OCI-LY1 (cell line): ENCODE measurements around the gene FOXL3.

Experiments used
- H2AFZ ChIP-seq: fragments of 200-600 bp; sonication (generic), shearing (Covaris generic); 2 replicates; pipeline ENCODE4 v1.6.0; 2014; ENCODE audit warnings: antibody characterized with exemption, mild to moderate bottlenecking, low read length
- H3F3A ChIP-seq: fragments of 200-600 bp; sonication (generic), shearing (Covaris generic); 2 replicates; pipeline ENCODE4 v1.6.0; 2014; ENCODE audit warnings: mild to moderate bottlenecking, antibody characterized with exemption, low read length, moderate library complexity; ENCODE audit not compliant: insufficient read depth
- H3K27ac ChIP-seq: fragments of 200-600 bp; sonication (generic); 2 replicates; pipeline ENCODE4 v1.5.1; 2014; ENCODE audit warnings: low read length, mixed run types, mild to moderate bottlenecking, low read depth; ENCODE audit not compliant: poor library complexity, severe bottlenecking
- H3K27me3 ChIP-seq: fragments of 200-600 bp; sonication (generic); 2 replicates; pipeline ENCODE4 v1.6.0; 2014; ENCODE audit warnings: antibody characterized with exemption, mild to moderate bottlenecking, low read length, moderate library complexity; ENCODE audit not compliant: insufficient read depth
- H3K36me3 ChIP-seq: fragments of 200-600 bp; sonication (generic); 2 replicates; pipeline ENCODE4 v1.6.1; 2014; ENCODE audit warnings: mild to moderate bottlenecking, antibody characterized with exemption, low read length, moderate library complexity, mixed read lengths; ENCODE audit not compliant: insufficient read depth
- H3K4me1 ChIP-seq: fragments of 200-600 bp; sonication (generic); 2 replicates; pipeline ENCODE4 v1.5.1; 2014; ENCODE audit warnings: mild to moderate bottlenecking, low read length, moderate library complexity; ENCODE audit not compliant: insufficient read depth, severe bottlenecking
- H3K4me2 ChIP-seq: fragments of 200-600 bp; sonication (generic), shearing (Covaris generic); 2 replicates; pipeline ENCODE4 v1.6.1; 2014; ENCODE audit warnings: low read length
- H3K4me3 ChIP-seq: fragments of 200-600 bp; sonication (generic); 2 replicates; pipeline ENCODE4 v1.5.1; 2014; ENCODE audit warnings: low read length, low read depth, mild to moderate bottlenecking, mixed read lengths; ENCODE audit not compliant: poor library complexity, severe bottlenecking
- H3K79me2 ChIP-seq: fragments of 200-600 bp; shearing (Covaris generic); 2 replicates; pipeline ENCODE4 v1.6.1; 2016; ENCODE audit warnings: mixed run types, low read length, mixed read lengths; ENCODE audit not compliant: insufficient read depth
- H3K9ac ChIP-seq: fragments of 200-600 bp; sonication (generic), shearing (Covaris generic); 2 replicates; pipeline ENCODE4 v1.6.1; 2014; ENCODE audit warnings: mild to moderate bottlenecking, low read length, mixed read lengths
- H3K9me2 ChIP-seq: fragments of 200-600 bp; sonication (generic), shearing (Covaris generic); 2 replicates; pipeline ENCODE4 v1.6.1; 2014; ENCODE audit warnings: low read depth, mild to moderate bottlenecking, low read length, mixed read lengths
- H3K9me3 ChIP-seq: fragments of 200-600 bp; shearing (Covaris generic); 2 replicates; pipeline ENCODE4 v1.6.1; 2014; ENCODE audit warnings: low read length, mixed read lengths
- H4K20me1 ChIP-seq: fragments of 200-600 bp; sonication (generic), shearing (Covaris generic); 2 replicates; pipeline ENCODE4 v1.6.0; 2016; ENCODE audit warnings: mild to moderate bottlenecking, low read length; ENCODE audit not compliant: insufficient read depth
- EZH2 ChIP-seq: fragments of 200-600 bp; sonication (generic), shearing (Covaris generic); IDR thresholded peaks from 2 replicates; pipeline ENCODE4 v1.8.0; 2017; ENCODE audit warnings: borderline replicate concordance, mixed run types, mild to moderate bottlenecking, antibody characterized with exemption, low read length, moderate library complexity, mixed read lengths
- TF ChIP-seq, protein P1 (sequence below): fragments of 200-600 bp; sonication (generic), shearing (Covaris generic); IDR thresholded peaks from 2 replicates; pipeline ENCODE4 v1.5.1; 2017; ENCODE audit warnings: mild to moderate bottlenecking, antibody characterized with exemption, low read length, moderate library complexity, mixed read lengths

Gene FOXL3

DNA sequence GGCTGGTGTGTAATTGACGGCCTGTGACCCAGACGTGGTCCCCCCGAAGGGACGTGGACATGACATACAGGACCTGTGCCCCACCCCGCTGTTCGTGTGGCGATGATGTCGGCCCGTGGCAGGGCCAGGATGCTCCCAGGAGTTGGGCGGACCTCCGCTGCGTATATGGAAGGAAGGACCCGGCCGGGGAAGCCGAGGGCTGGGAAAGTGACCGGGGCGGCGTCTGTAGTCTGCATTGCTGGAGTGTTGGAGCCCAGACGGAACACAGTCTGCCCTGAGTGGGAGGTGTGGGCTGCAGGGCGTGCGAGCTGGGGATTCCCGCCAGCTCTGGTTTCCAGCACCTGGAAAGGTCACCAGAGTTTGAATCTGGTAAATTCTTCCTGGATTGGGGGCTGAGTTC, 45.0 kb upstream of the FOXL3 start:
- H3K9ac ChIP-seq: no peak overlapping the region
- no peaks in the 10 kb centered on the region for H3K9me2 ChIP-seq
- TF ChIP-seq, protein P1, sequence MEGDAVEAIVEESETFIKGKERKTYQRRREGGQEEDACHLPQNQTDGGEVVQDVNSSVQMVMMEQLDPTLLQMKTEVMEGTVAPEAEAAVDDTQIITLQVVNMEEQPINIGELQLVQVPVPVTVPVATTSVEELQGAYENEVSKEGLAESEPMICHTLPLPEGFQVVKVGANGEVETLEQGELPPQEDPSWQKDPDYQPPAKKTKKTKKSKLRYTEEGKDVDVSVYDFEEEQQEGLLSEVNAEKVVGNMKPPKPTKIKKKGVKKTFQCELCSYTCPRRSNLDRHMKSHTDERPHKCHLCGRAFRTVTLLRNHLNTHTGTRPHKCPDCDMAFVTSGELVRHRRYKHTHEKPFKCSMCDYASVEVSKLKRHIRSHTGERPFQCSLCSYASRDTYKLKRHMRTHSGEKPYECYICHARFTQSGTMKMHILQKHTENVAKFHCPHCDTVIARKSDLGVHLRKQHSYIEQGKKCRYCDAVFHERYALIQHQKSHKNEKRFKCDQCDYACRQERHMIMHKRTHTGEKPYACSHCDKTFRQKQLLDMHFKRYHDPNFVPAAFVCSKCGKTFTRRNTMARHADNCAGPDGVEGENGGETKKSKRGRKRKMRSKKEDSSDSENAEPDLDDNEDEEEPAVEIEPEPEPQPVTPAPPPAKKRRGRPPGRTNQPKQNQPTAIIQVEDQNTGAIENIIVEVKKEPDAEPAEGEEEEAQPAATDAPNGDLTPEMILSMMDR: no peak
- TF ChIP-seq EZH2: no peak

DNA sequence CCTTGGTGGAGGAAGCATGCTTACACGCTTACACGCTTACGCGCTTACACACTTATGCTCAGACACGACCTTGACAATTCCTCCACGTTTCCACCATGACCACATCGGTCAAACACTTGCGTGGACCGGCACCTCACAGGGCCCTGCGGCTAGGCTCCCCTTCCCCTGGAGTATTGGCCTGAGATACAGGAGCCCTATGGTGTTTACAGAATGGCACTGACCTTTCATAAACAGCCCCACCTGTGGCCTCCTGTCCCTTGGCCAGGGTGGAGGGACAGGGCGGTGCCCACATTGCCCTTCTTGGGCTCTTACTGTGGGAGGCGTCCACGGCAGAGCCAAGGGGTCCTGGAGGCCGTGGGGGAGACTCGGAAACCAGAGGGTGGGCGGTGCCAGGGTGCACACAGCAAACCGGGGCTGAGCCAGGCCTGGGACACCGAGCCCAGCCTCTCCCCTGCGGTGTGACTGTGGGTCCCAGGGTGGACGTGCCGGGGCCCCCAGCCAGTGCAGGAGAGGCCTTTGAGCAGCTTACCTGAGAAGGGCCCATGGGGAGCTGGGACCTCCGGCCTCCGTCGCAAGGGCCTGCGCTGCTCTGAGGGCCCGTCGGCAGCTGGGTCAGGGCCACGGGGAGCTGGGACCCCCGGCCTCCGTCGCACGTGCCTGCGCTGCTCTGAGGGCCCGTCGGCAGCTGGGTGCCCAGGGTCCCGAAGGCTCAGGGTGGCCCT, 44.2 kb upstream of the FOXL3 start:
- no peaks in the 10 kb centered on the region for H4K20me1 ChIP-seq
- no peaks in the 10 kb centered on the region for H3K9me2 ChIP-seq
- H2AFZ ChIP-seq: no peak overlapping the region
- H3K4me3 ChIP-seq: no peak overlapping the region
- no peaks in the 10 kb centered on the region for H3K36me3 ChIP-seq
- H3K4me2 ChIP-seq: no peak overlapping the region
- no peaks in the 10 kb centered on the region for H3K27me3 ChIP-seq
- H3K9ac ChIP-seq: no peak overlapping the region
- no peaks in the 10 kb centered on the region for H3K4me1 ChIP-seq
- no peak for TF ChIP-seq EZH2
- TF ChIP-seq, protein P1: no peak
- no peaks in the 10 kb centered on the region for H3K79me2 ChIP-seq
- H3K9me3 ChIP-seq: no peaks in the 10 kb centered on the region
- H3K27ac ChIP-seq: no peak overlapping the region
- H3F3A ChIP-seq: no peaks in the 10 kb centered on the region

More for the DNA sequence above, 45.0 kb upstream of the FOXL3 start:
- H3K79me2 ChIP-seq: no peaks in the 10 kb centered on the region
- no peaks in the 10 kb centered on the region for H3K9me3 ChIP-seq
- no peaks in the 10 kb centered on the region for H4K20me1 ChIP-seq
- H3K36me3 ChIP-seq: no peaks in the 10 kb centered on the region
- H3F3A ChIP-seq: no peaks in the 10 kb centered on the region
- no peak overlapping the region for H3K4me2 ChIP-seq
- H3K27me3 ChIP-seq: no peaks in the 10 kb centered on the region
- no peaks in the 10 kb centered on the region for H3K4me1 ChIP-seq
- H2AFZ ChIP-seq: no peak overlapping the region
- no peak overlapping the region for H3K4me3 ChIP-seq
- H3K27ac ChIP-seq: no peak overlapping the region

DNA sequence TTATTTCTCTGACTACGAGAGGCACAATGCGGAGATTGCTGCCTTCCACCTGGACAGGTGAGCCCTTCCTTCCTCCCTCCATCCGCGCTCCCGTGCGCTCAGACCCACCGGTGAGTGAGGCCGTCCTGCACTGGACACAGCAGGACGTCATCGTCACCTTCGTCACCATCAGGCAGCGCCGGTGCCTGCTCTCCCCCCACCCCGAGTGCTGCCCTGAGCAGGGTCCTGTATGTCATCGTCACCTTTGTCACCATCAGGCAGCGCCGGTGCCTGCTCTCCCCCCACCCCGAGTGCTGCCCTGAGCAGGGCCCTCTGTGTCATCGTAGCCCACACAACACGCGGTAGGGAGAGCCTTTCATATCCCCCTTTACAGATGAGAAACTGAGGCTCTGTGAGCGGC, 43.5 kb upstream of the FOXL3 start:
- H3K79me2 ChIP-seq: no peaks in the 10 kb centered on the region
- H2AFZ ChIP-seq: no peak overlapping the region
- H3K27ac ChIP-seq: no peak overlapping the region
- no peaks in the 10 kb centered on the region for H3K36me3 ChIP-seq
- H3K27me3 ChIP-seq: no peaks in the 10 kb centered on the region
- no peaks in the 10 kb centered on the region for H3K4me1 ChIP-seq
- no peaks in the 10 kb centered on the region for H3K9me2 ChIP-seq
- H3K4me2 ChIP-seq: no peak overlapping the region
- TF ChIP-seq EZH2: no peak
- TF ChIP-seq, protein P1: no peak
- no peaks in the 10 kb centered on the region for H4K20me1 ChIP-seq
- H3F3A ChIP-seq: no peaks in the 10 kb centered on the region
- no peaks in the 10 kb centered on the region for H3K9me3 ChIP-seq
- no peak overlapping the region for H3K4me3 ChIP-seq
- no peak overlapping the region for H3K9ac ChIP-seq
